HG02642 (cell line): ENCODE results near the gene KDM1B.

ENCODE experiments used
- ATAC-seq: cut with Tn5 transposase; IDR thresholded peaks from one replicate; pipeline ENCODE4 v1.9.1; 2021; ENCODE audit warnings: mild to moderate bottlenecking; ENCODE audit not compliant: unreplicated experiment, poor library complexity

Gene KDM1B

DNA sequence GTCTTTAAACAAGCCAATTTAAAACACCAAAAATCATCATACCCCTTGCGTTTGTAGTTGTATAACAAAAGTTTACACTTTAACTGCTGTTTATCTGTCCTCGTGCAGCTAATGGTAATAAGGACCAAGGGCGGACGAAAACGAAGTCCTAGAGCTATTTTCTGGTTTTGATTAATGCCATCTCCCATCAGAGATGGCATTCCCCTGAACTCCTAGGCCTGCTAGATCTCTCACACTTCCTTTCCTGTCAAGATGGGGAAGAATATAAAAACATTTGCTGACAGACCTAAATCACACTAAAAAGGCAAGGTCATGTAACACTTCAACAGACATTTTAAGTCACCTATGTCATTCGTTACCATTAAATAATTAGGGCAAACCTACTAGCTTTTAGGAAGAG is 99.6 kb downstream of the KDM1B start:
- ATAC-seq = no peak

DNA sequence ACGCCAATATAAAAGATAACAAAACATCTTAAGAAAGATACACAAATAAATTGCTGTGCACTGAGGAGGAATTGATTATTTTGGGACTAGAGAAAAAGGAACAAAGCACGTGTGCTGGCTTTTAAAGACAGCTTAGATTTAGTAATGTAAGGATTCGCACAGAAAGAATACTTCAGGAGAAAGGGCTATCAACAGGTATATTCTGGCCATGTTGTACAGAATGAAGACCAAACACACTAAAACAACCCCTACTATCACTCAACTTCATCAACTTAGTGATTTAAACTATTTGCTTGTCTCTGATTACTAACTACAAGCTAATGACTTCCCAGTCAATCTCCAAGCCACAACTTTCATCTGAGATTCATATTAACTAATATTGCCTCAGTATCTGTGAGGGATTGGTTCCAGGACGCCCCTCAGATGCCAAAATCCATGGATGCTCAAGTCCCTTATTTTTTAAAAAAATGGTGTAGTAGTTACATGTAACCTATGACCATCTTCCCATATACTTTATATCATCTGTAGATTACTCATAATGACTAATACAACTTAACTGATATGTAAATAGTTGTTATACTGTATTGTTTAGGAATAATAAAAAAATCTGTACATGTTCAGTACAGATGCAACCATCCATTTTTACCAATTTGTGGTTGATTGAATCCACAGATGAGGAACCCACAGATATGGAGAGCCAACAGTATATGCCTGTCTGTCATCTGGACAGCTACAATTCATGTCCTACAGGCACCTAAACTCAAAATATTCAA is 104.6 kb downstream of the KDM1B start:
- no peak for ATAC-seq

GRCh38 chr6:18260448-18261106 is 105.4 kb downstream of the KDM1B start:
- ATAC-seq = peak; percentile 42

- no peak for ATAC-seq
Measured at GRCh38 chr6:18261877-18262276, 106.7 kb downstream of the KDM1B start.

DNA sequence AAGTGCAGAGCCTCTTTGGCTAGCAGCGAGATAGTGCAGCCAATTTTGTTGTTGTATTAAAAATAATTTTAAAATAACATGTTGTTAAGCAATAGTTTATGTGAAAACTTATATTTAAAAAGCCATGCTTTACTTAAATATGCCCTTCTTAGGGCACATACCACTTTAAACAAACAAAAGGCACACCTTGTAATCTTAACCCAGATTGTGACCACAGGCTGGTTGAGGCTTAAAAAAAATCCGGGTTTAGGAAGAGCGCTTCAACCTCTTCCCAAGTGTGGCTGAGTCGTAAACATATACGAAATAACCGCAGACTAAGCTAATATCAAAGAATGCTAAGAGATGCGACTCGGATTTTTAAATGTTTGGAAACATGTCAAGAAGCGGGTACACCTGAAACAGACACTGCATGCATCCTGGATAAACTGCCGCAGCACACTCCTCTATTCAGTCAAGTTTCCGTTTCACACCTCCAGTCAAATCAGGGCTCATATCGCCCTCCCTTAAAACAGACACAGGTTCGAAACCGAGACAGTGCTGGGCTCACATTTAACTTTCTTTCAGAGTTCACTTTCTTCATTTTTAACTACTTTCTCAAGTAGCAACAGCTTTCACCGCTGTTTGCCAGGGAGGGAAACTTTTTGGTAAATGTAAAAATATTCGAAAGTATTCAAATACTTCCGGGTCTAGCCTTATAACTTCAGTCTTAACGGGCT is 107.6 kb downstream of the KDM1B start:
- ATAC-seq = peak; percentile 66

GRCh38 chr6:18263418-18264218 is 108.4 kb downstream of the KDM1B start:
- ATAC-seq = no peak

- peak; percentile 41 for ATAC-seq
Measured at GRCh38 chr6:18264219-18264922, 109.1 kb downstream of the KDM1B start, which contains the start of gene DEK. Gene DEK (minus strand): TSS chr6:18264530. CDS start chr6:18263987, 543 bp downstream.

DNA sequence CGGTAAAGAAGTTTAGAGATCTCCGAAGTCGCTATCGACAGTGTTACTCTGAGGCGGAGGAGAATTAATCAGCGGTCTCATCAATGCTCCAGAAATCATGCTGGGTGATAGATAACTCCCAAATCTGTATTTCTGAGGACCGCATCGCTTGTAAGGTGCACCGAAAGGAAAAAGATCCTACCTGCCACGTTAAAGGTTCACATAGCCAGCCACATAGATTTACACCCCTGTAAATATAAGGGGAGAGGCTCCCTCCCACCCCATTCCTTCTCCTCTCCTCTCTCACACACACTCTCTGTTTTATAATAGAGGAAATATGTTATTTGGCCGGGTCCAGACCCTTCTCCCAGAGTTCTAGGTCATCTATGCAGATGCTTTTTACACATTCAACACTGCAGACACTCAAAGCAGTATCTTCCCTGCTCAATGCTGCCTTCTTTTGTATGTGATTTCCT is 109.7 kb downstream of the KDM1B start:
- no peak for ATAC-seq

- no peak for ATAC-seq
Measured at GRCh38 chr6:18265787-18266522, 110.7 kb downstream of the KDM1B start.

DNA sequence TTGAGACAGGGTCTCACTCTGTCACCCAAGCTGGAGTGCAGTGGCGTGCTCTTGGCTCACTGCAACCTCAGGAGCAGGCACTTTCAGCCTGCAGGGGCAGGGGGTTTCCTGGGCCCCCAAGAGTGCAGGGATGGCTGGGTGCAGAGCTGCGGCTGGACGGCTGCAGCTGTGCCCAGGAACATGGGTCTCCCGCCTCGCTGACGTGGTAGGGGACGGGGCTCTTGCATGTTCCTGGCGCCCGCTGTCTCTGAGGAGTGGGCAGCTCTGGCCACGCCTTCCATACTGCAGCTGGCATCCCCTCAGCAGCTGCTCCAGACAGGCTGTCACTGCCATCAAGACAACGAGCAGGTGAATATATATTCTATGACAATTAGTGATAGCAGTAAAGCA is 111.3 kb downstream of the KDM1B start:
- ATAC-seq = no peak

DNA sequence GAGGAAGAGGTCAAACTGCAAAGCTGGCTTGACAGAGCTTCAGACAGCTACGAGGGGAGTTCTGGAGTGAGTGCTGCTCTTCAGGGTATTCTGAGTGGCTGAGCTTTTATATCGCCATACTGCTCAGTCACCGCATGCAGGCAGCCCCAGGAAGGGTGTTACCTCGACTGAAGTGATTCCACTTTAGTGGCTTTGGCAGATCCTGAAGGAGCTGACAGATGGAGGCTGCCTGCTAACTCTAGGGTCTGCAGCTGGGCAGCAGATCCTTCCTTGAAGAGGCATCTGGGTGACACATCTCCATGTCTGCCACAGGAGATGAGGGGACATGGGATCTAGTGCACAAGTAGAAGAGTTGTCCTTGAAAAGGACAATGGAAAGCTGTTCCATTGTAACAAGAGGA is 112.8 kb downstream of the KDM1B start:
- ATAC-seq = no peak

GRCh38 chr6:18269253-18269652 is 114.0 kb downstream of the KDM1B start:
- ATAC-seq = no peak

DNA sequence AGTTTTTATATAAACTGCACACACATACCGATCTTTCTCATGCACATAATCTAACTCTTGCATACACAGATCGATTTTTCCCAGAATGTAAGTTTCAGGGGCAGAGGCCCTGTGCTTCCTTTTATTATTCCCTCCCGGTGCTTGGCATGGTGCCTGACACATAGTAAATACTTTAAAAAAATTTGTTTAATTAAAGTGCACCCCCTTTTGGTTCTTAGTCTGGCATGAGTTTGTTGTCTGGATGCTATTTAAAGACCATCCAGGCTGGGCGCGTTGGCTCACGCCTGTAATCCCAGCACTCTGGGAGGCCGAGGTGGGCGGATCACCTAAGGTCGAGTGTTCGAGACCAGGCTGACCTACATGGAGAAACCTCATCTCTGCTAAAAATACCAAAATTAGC is 114.5 kb downstream of the KDM1B start:
- ATAC-seq = no peak

GRCh38 chr6:18270216-18270615 is 115.0 kb downstream of the KDM1B start:
- ATAC-seq = no peak
